HFFc6 (cell line): ENCODE results near the gene C2orf15. TPM values are rescaled to one million over a fixed set of nuclear protein-coding genes. Genes with fewer than 3 reads are reported as not detected.

Experiments
- DNase-seq: peaks from one replicate; pipeline ENCODE4 v3.0.0-alpha.2; 2018
- H3K27ac Mint-ChIP-seq: 2 replicates; pipeline ENCODE4 v1.8.0; 2020; ENCODE audit warnings: mild to moderate bottlenecking, mixed read lengths
- H3K27me3 Mint-ChIP-seq: 2 replicates; pipeline ENCODE4 v1.8.0; 2021; ENCODE audit warnings: mild to moderate bottlenecking, moderate library complexity, mixed read lengths; ENCODE audit not compliant: insufficient read depth
- H3K36me3 Mint-ChIP-seq: 2 replicates; pipeline ENCODE4 v1.8.0; 2021; ENCODE audit warnings: low read depth, mixed read lengths
- H3K4me1 Mint-ChIP-seq: 2 replicates; pipeline ENCODE4 v1.8.0; 2020; ENCODE audit warnings: low read depth, mixed read lengths
- H3K4me3 Mint-ChIP-seq: 2 replicates; pipeline ENCODE4 v1.8.0; 2020; ENCODE audit warnings: mild to moderate bottlenecking, moderate library complexity, mixed read lengths
- H3K9me3 Mint-ChIP-seq: 2 replicates; pipeline ENCODE4 v1.8.0; 2020; ENCODE audit warnings: mild to moderate bottlenecking, mixed read lengths
- CTCF ChIP-seq: fragments of 200-600 bp; sonication (generic); IDR thresholded peaks from 2 replicates; pipeline ENCODE4 v1.5.0; 2021; ENCODE audit warnings: antibody characterized with exemption, mild to moderate bottlenecking
- total RNA-seq, 6 experiments: library from RNA; stranded (reverse); fragmentation: NEBNext Ultra II Directional; extraction: Animal tissue kit (Norgen Biotek cat#: 25700); gene quantifications; 2 replicates in 1 of 6; 3 replicates in 5 of 6; pipeline ENCODE4 v1.2.3, GENCODE V29; 2021

C2orf15 gene
- total RNA-seq, 6 experiments from 2014 or later = not detected

- Mint-ChIP-seq H3K9me3 (no peaks in the 10 kb centered on the region), H3K27ac (no peak overlapping the region), H3K27me3 (no peaks in the 10 kb centered on the region), H3K36me3 (peaks cover 18% of the 10 kb centered on the region), H3K4me1 (no peaks in the 10 kb centered on the region), H3K4me3 (no peak overlapping the region)
- DNase-seq = no peak
- TF ChIP-seq CTCF = no peak
Measured at GRCh38 chr2:99200076-99200800, 58.7 kb downstream of the C2orf15 start.

Other genes with a start within 250 kb of the C2orf15 start
- gene CRACDL, start 205.5 kb upstream of the C2orf15 start, total RNA-seq = not detected
- 1 to 10 TPM in 4 of 6 experiments, under 1 TPM in 2; 0.83 to 2.0 (median 1.3) TPM for gene TSGA10, start 13.2 kb downstream of the C2orf15 start, total RNA-seq
- 1 to 10 TPM; 2.5 to 3.8 (median 3.3) TPM for gene LIPT1, start 13.3 kb downstream of the C2orf15 start, total RNA-seq
- 10 to 100 TPM; 12.5 to 19.5 (median 17.3) TPM for gene MITD1, start 39.4 kb downstream of the C2orf15 start, total RNA-seq
- gene MRPL30, start 39.5 kb downstream of the C2orf15 start, total RNA-seq = 10 to 100 TPM; 25.6 to 31.8 (median 29.6) TPM
- not detected for gene LYG2, start 114.0 kb downstream of the C2orf15 start, total RNA-seq
- under 1 TPM in 5 of 6 experiments, not detected in 1; 0.23 to 0.70 (median 0.27) TPM for gene LYG1, start 159.5 kb downstream of the C2orf15 start, total RNA-seq
- 10 to 100 TPM; 40.3 to 47.9 (median 43.9) TPM for gene TXNDC9, start 194.6 kb downstream of the C2orf15 start, total RNA-seq
- gene EIF5B, start 195.7 kb downstream of the C2orf15 start, total RNA-seq = 10 to 100 TPM; 43.9 to 51.1 (median 47.8) TPM